H1 (cell line): ENCODE data around the gene SLC8A3. TPM values are rescaled to one million over a fixed set of nuclear protein-coding genes. Genes with fewer than 3 reads are reported as not detected.

ENCODE experiments used
- EP300 ChIP-seq, 2 experiments: IDR thresholded peaks; 1 replicate in 1 of 2; 2 replicates in 1 of 2; pipeline ENCODE4 v1.6.1; 2011 to 2012; ENCODE audit warnings: low read depth in 2 of 2, low read length in 2 of 2, mild to moderate bottlenecking in 2 of 2, borderline replicate concordance in 1 of 2, inconsistent platforms in 1 of 2, moderate library complexity in 1 of 2
- GTF2F1 ChIP-seq: IDR thresholded peaks from 2 replicates; pipeline ENCODE4 v1.6.1; 2012; ENCODE audit warnings: low read depth, low read length, improper control_type of control experiment, borderline replicate concordance
- SIN3A ChIP-seq, 2 experiments: IDR thresholded peaks in 1 of 2; conservative IDR thresholded peaks in 1 of 2; 2 replicates each; pipeline ENCODE4 v1.6.1; 2011 to 2012; ENCODE audit warnings: low read length in 2 of 2, improper control_type of control experiment in 1 of 2, low read depth in 1 of 2, mild to moderate bottlenecking in 1 of 2
- SIX5 ChIP-seq: IDR thresholded peaks from 2 replicates; pipeline ENCODE4 v1.6.1; 2011; ENCODE audit warnings: mild to moderate bottlenecking, low read depth, low read length
- polyA plus RNA-seq, 7 experiments: library from polyadenylated mRNA; depleted of rRNA in 3 of 7; stranded (reverse) in 5 of 7; unstranded in 2 of 7; fragments of >200 nt in 5 of 7; fragments of 200-250 nt in 2 of 7; gene quantifications; 1 replicate in 5 of 7; 2 replicates in 1 of 7; 4 replicates in 1 of 7; pipeline versions ENCODE4 v1.2.1 to v1.2.3, GENCODE V29; 2011 to 2013; ENCODE audit warnings: missing spikeins in 2 of 7, mixed read lengths in 2 of 7
- total RNA-seq: library from RNA; stranded (reverse); fragmentation: NEBNext Ultra II Directional; extraction: Animal tissue kit (Norgen Biotek cat#: 25700); gene quantifications from 2 replicates; pipeline ENCODE4 v1.2.1, GENCODE V29; 2021

The SLC8A3 gene
- total and polyA plus RNA-seq, 2 of the 8 experiments (the other 6 are each of a cell fraction or from before 2014, with no cell fraction given), result 0.38 to 1.1 TPM

GRCh38 chr14:70180718-70181117 is 8.0 kb downstream of the SLC8A3 start (continued):
- TF ChIP-seq GTF2F1, result no peak
- TF ChIP-seq EP300 (IDR thresholded peaks at IDR 0.05; ENCODE audit: borderline replicate concordance in 1 of 2, low read depth in 2 of 2, low read length in 2 of 2), result no peak
- no peak for TF ChIP-seq SIX5
- TF ChIP-seq SIN3A (conservative IDR thresholded peaks at IDR 0.05 in 1 of 2, IDR thresholded peaks at IDR 0.05 in 1 of 2; ENCODE audit: low read depth in 1 of 2, low read length in 2 of 2), result no peak
- TF ChIP-seq, all 59 proteins: peak for 0
